ENCODE data around the gene SECISBP2.

DNA sequence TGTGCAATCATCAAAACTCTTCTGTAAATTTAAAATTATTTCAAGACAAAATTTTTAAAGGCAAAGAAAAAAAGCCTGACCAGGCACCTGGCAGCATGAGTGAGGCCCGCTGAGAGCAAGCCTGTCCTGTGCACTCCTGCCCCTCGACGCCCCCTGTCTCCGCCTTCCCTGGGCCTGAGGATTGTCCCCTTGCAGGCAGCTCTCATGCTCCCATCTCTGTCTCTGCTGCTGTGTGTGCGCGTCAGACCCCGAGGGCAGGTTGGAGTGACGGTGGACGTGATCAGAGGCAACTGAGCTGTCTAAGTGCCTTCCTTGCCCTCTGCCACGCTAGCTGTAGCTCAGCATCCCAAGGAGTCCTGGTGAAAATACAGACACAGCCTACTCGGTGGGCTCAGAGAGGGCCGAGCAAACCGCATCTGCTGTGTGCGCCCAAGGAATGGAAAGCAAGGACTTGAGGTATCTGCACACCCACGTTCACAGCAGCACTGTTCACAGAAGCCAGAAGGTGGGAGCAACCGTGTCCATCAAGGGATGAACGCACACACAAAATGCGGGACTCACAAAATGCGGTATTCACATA lies 65.5 kb downstream of the SECISBP2 start:
- no peak for TF ChIP-seq EZH2 (IDR thresholded peaks at IDR 0.05; ENCODE audit: insufficient read depth, poor library complexity, severe bottlenecking)
- TF ChIP-seq EZH2phosphoT487 (IDR thresholded peaks at IDR 0.05; ENCODE audit: insufficient read depth, low read depth) = no peak
